Fibroblast of lung (primary cell): Measurements from ENCODE around the gene BCL6B. TPM values are rescaled to one million over a fixed set of nuclear protein-coding genes. Genes with fewer than 3 reads are reported as not detected.

ENCODE experiments used
- DNase-seq, 2 donors: peaks; one replicate each; pipeline versions ENCODE4 v3.0.0 to v3.0.0-alpha.2; 2010; ENCODE audit warnings: low read depth in 2 of 2
- H2AFZ ChIP-seq: 2 replicates; pipeline ENCODE4 v1.5.1; 2012; ENCODE audit warnings: low read length, control low read depth, inconsistent platforms
- H3K27ac ChIP-seq: 2 replicates; pipeline ENCODE4 v1.5.1; 2011; ENCODE audit warnings: low read length, control low read depth; ENCODE audit not compliant: insufficient read depth
- H3K27me3 ChIP-seq: 2 replicates; pipeline ENCODE4 v1.5.1; 2011; ENCODE audit warnings: mild to moderate bottlenecking, low read length; ENCODE audit not compliant: control insufficient read depth, insufficient read depth
- H3K36me3 ChIP-seq: 2 replicates; pipeline ENCODE4 v1.5.1; 2011; ENCODE audit warnings: low read length; ENCODE audit not compliant: control insufficient read depth, insufficient read depth
- H3K4me1 ChIP-seq: 2 replicates; pipeline ENCODE4 v1.5.1; 2011; ENCODE audit warnings: low read length; ENCODE audit not compliant: control insufficient read depth, insufficient read depth; ENCODE audit errors: extremely low read depth
- H3K4me2 ChIP-seq: 2 replicates; pipeline ENCODE4 v1.5.1; 2011; ENCODE audit warnings: low read length, control low read depth; ENCODE audit not compliant: insufficient read depth; ENCODE audit errors: extremely low read depth
- H3K4me3 ChIP-seq, 4 experiments: fragments of 200-600 bp in 1 of 4; sonication (generic) in 1 of 4; replicated peaks in 1 of 4; 2 replicates each; pipeline ENCODE4 v1.5.1; 2011 to 2016; ENCODE audit warnings: low read length in 4 of 4, low read depth in 3 of 4, mild to moderate bottlenecking in 3 of 4, control low read depth in 2 of 4, inconsistent platforms in 1 of 4, mixed read lengths in 1 of 4; ENCODE audit not compliant: insufficient read depth in 1 of 4; ENCODE audit errors: control extremely low read depth in 1 of 4
- H3K79me2 ChIP-seq: 2 replicates; pipeline ENCODE4 v1.5.1; 2012; ENCODE audit warnings: mild to moderate bottlenecking, low read length, inconsistent platforms; ENCODE audit not compliant: control insufficient read depth, insufficient read depth
- H3K9ac ChIP-seq: 2 replicates; pipeline ENCODE4 v1.5.1; 2011; ENCODE audit warnings: mild to moderate bottlenecking, low read length, control low read depth; ENCODE audit not compliant: insufficient read depth
- H3K9me3 ChIP-seq: 2 replicates; pipeline ENCODE4 v1.5.1; 2012; ENCODE audit warnings: low read depth, low read length; ENCODE audit not compliant: control insufficient read depth, insufficient read depth
- H4K20me1 ChIP-seq: 2 replicates; pipeline ENCODE4 v1.5.1; 2011; ENCODE audit warnings: low read length; ENCODE audit not compliant: control insufficient read depth, insufficient read depth; ENCODE audit errors: extremely low read depth
- CTCF ChIP-seq, 2 donors: IDR thresholded peaks in 1 of 2; conservative IDR thresholded peaks in 1 of 2; 1 replicate in 1 of 2; 2 replicates in 1 of 2; pipeline ENCODE4 v1.5.1; 2011 to 2012; ENCODE audit warnings: low read length in 2 of 2, control low read depth in 1 of 2, inconsistent platforms in 1 of 2, low read depth in 1 of 2, mild to moderate bottlenecking in 1 of 2
- EZH2 ChIP-seq: IDR thresholded peaks from 2 replicates; pipeline ENCODE4 v1.5.1; 2012; ENCODE audit warnings: low read length, control low read depth, mild to moderate bottlenecking; ENCODE audit errors: missing control alignments
- polyA plus RNA-seq, 2 donors: library from polyadenylated mRNA; depleted of rRNA in 1 of 2; stranded (reverse) in 1 of 2; unstranded in 1 of 2; fragments of >200 nt; gene quantifications; 2 replicates each; pipeline ENCODE4 v1.2.1, GENCODE V29; 2011 to 2012; ENCODE audit warnings: missing spikeins in 1 of 2
- total RNA-seq: library from RNA; depleted of rRNA; stranded (reverse); fragments of >200 nt; gene quantifications from 2 replicates; pipeline ENCODE4 v1.2.1, GENCODE V29; 2014

BCL6B gene
- total and polyA plus RNA-seq, 2 donors (not counting 1 experiment from before 2014, with no cell fraction given): 0.02 to 0.50 TPM

DNA sequence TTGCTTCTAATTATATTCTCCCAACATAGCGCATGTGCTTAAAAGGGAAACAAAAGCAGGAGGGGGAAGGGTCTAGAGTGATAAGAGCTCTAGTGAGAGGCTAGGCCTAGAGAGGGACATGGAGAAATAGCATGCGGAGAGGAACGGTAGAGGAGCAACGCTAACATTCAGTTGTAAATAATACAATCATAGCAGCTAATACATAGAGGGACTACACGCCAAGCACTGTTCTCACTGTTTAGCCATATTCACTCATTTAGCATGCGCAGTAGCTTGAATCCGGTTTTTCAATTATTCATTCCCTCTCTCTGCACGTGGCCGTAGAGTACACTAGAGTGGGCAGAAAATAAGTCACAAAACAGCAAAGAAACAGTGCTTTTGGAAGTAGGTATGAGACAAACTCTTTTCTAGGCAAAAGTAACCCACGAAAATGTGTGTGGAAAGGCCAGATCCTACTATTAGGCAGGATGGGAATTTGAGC, 28.7 kb upstream of the BCL6B start:
- H3K79me2 ChIP-seq: no peaks in the 10 kb centered on the region
- H3K27ac ChIP-seq: no peak overlapping the region
- H3K4me3 ChIP-seq: no peak overlapping the region
- DNase-seq: no peak
- H3K9ac ChIP-seq: no peak overlapping the region
- peaks cover 5% of the 10 kb centered on the region for H3K36me3 ChIP-seq
- no peak for TF ChIP-seq CTCF (conservative IDR thresholded peaks at IDR 0.05 in 1 of 2, IDR thresholded peaks at IDR 0.05 in 1 of 2; ENCODE audit: low read depth in 1 of 2, low read length in 2 of 2)
- TF ChIP-seq EZH2: no peak
- H3K4me2 ChIP-seq: no peak overlapping the region
- peaks cover 2% of the 10 kb centered on the region for H4K20me1 ChIP-seq
- no peaks in the 10 kb centered on the region for H3K27me3 ChIP-seq
- no peaks in the 10 kb centered on the region for H3K9me3 ChIP-seq
- H3K4me1 ChIP-seq: no peaks in the 10 kb centered on the region
- H2AFZ ChIP-seq: no peak overlapping the region

GRCh38 chr17:6994666-6995256, 28.1 kb upstream of the BCL6B start:
- Histone ChIP-seq H3K9ac (no peak overlapping the region), H4K20me1 (peaks cover 2% of the 10 kb centered on the region), H3K4me3 (no peak overlapping the region), H3K9me3 (no peaks in the 10 kb centered on the region), H2AFZ (no peak overlapping the region), H3K36me3 (peaks cover 7% of the 10 kb centered on the region), H3K79me2 (no peaks in the 10 kb centered on the region), H3K4me2 (no peak overlapping the region), H3K4me1 (no peaks in the 10 kb centered on the region), H3K27me3 (no peaks in the 10 kb centered on the region), H3K27ac (no peak overlapping the region)
- no peak for TF ChIP-seq EZH2
- no peak for TF ChIP-seq CTCF (conservative IDR thresholded peaks at IDR 0.05 in 1 of 2, IDR thresholded peaks at IDR 0.05 in 1 of 2; ENCODE audit: low read depth in 1 of 2, low read length in 2 of 2)
- peak; percentile 11 to 29 for DNase-seq

- Histone ChIP-seq H4K20me1 (peaks cover 2% of the 10 kb centered on the region), H3K27ac (no peak within 1 kb of the TSS), H3K79me2 (no peaks in the 10 kb centered on the region), H3K4me2 (peak within 1 kb of the TSS; percentile 51), H2AFZ (no peak within 1 kb of the TSS), H3K4me1 (no peaks in the 10 kb centered on the region), H3K27me3 (no peaks in the 10 kb centered on the region), H3K36me3 (peaks cover 7% of the 10 kb centered on the region), H3K9me3 (no peaks in the 10 kb centered on the region), H3K4me3 (peak within 1 kb of the TSS in 2 of 4 experiments; percentile 6 to 32), H3K9ac (no peak within 1 kb of the TSS)
- peak in 1 of 2 donors; percentile 2 for DNase-seq
- TF ChIP-seq EZH2 (no peak), CTCF (conservative IDR thresholded peaks at IDR 0.05 in 1 of 2, IDR thresholded peaks at IDR 0.05 in 1 of 2; ENCODE audit: low read depth in 1 of 2, low read length in 2 of 2) (no peak)
Measured at GRCh38 chr17:6995500-6996255, 27.2 kb upstream of the BCL6B start, which contains the start of gene ALOX12. TSS of gene ALOX12 (plus strand) at chr17:6996049. CDS start at chr17:6996118, 69 bp downstream.
